Measurements from ENCODE around the gene PPA2.

Gene PPA2

GRCh38 chr4:105455182-105455581 lies 18.7 kb downstream of the PPA2 start:
- no peak for TF ChIP-seq CTBP1 (IDR thresholded peaks at IDR 0.05; ENCODE audit: borderline replicate concordance)
- ChIA-PET CTCF (no interaction called here), POLR2A (no interaction called here)
- DNase-seq (ENCODE audit: extremely low spot score), result no peak

GRCh38 chr4:105453550-105454205 lies 20.2 kb downstream of the PPA2 start:
- TF ChIP-seq FOXA1 (IDR thresholded peaks at IDR 0.05) (no peak), TARDBP (IDR thresholded peaks at IDR 0.05) (no peak), SUZ12 (IDR thresholded peaks at IDR 0.05) (no peak), FOXM1 (IDR thresholded peaks at IDR 0.05; ENCODE audit: borderline replicate concordance) (no peak)
- CTCF ChIA-PET, result no interaction called here
- POLR2A ChIA-PET, result no interaction called here
- DNase-seq (ENCODE audit: extremely low spot score), result no peak

DNA sequence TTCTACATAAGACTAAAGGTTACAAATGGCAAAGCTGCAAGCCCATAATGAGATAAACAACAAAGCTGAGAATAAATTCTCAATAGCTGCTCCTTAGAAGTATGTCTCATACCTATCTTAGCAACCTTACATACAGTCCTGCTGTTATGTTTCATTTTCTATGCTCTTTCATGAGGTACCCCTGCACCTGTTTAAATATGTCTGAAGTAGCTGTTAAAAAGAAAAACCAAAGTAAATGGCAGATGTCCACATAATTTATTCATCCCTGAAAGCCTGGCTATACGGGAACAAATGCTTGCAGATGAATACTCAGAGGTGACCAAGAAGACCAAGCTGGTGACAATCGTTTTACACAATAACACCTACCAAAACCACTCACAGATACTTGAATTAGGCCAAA lies 22.5 kb downstream of the PPA2 start:
- TF ChIP-seq BHLHE40 (IDR thresholded peaks at IDR 0.05; ENCODE audit: borderline replicate concordance), result no peak
- ChIA-PET CTCF (no interaction called here), POLR2A (no interaction called here)
- DNase-seq (ENCODE audit: extremely low spot score), result no peak

GRCh38 chr4:105440890-105441289 lies 33.0 kb downstream of the PPA2 start:
- TF ChIP-seq, protein P1, sequence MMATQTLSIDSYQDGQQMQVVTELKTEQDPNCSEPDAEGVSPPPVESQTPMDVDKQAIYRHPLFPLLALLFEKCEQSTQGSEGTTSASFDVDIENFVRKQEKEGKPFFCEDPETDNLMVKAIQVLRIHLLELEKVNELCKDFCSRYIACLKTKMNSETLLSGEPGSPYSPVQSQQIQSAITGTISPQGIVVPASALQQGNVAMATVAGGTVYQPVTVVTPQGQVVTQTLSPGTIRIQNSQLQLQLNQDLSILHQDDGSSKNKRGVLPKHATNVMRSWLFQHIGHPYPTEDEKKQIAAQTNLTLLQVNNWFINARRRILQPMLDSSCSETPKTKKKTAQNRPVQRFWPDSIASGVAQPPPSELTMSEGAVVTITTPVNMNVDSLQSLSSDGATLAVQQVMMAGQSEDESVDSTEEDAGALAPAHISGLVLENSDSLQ (IDR thresholded peaks at IDR 0.05), result no peak
- TF ChIP-seq FOXA1 (IDR thresholded peaks at IDR 0.05) (no peak), NFRKB (IDR thresholded peaks at IDR 0.05) (no peak), ELF4 (IDR thresholded peaks at IDR 0.05) (no peak), FOXM1 (IDR thresholded peaks at IDR 0.05; ENCODE audit: borderline replicate concordance) (no peak), SP1 (IDR thresholded peaks at IDR 0.05) (no peak), HDGF (IDR thresholded peaks at IDR 0.05; ENCODE audit: borderline replicate concordance) (no peak), ZNF384 (IDR thresholded peaks at IDR 0.05) (no peak), ARNT (IDR thresholded peaks at IDR 0.05) (no peak), FOXK2 (IDR thresholded peaks at IDR 0.05) (no peak), CTBP1 (IDR thresholded peaks at IDR 0.05; ENCODE audit: borderline replicate concordance) (no peak), L3MBTL2 (conservative IDR thresholded peaks at IDR 0.05) (no peak), TARDBP (IDR thresholded peaks at IDR 0.05) (no peak), LEF1 (IDR thresholded peaks at IDR 0.05; ENCODE audit: borderline replicate concordance) (no peak), SUZ12 (IDR thresholded peaks at IDR 0.05) (no peak)
- no peak for DNase-seq (ENCODE audit: extremely low spot score)
- ChIA-PET POLR2A (no interaction called here), CTCF (no interaction called here)

DNA sequence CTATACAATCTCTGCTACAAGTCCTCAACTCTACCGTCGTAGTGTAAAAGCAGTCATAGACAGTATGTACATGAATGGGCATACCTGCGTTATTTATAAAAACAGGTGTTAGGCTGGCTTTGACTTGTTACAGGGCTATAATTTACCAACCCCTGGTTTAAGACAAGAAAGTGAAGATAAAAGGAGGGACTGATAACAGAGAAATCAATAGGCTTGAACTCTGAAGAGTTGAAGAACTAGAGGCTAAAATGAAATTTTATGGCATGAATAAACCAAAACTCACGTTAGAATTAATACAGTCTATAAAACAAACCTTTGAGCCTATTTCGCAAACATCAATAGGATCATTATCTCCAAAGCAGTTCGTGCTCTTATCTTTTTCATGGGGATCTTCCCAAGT lies 36.2 kb downstream of the PPA2 start:
- CTCF ChIA-PET, result no interaction called here
- TF ChIP-seq FOXK2 (IDR thresholded peaks at IDR 0.05) (no peak), FOXA1 (IDR thresholded peaks at IDR 0.05) (no peak), SUZ12 (IDR thresholded peaks at IDR 0.05) (no peak), LEF1 (IDR thresholded peaks at IDR 0.05; ENCODE audit: borderline replicate concordance) (no peak), SP1 (IDR thresholded peaks at IDR 0.05) (no peak), FOXM1 (IDR thresholded peaks at IDR 0.05; ENCODE audit: borderline replicate concordance) (no peak)
- no peak for DNase-seq (ENCODE audit: extremely low spot score)
- POLR2A ChIA-PET, result no interaction called here

DNA sequence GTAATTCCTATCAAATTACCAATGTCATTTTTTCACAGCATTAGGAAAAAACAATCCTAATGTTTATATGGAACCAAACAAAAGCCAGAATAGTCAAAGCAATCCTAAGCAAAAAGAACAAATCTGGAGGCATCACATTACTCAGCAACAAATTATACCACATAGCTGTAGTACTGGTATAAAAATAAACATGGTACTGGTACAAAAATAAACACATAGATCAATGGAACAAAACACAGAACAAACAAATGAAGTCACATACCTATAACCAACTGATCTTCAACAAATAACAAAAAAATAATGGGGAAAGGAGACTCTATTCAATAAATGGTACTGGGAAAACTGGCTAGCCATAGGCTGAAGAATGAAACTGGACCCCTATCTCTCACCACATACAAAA lies 37.4 kb downstream of the PPA2 start:
- ChIA-PET POLR2A (no interaction called here), CTCF (no interaction called here)
- no peak for DNase-seq (ENCODE audit: extremely low spot score)
- no peak for TF ChIP-seq SP1 (IDR thresholded peaks at IDR 0.05)
- TF ChIP-seq CTBP1 (IDR thresholded peaks at IDR 0.05; ENCODE audit: borderline replicate concordance), result no peak
- TF ChIP-seq LEF1 (IDR thresholded peaks at IDR 0.05; ENCODE audit: borderline replicate concordance), result no peak
- no peak for TF ChIP-seq FOXK2 (IDR thresholded peaks at IDR 0.05)
- TF ChIP-seq, protein P1 (IDR thresholded peaks at IDR 0.05), result no peak
- no peak for TF ChIP-seq ZNF384 (IDR thresholded peaks at IDR 0.05)
- TF ChIP-seq BHLHE40 (IDR thresholded peaks at IDR 0.05; ENCODE audit: borderline replicate concordance), result no peak
- no peak for TF ChIP-seq ARNT (IDR thresholded peaks at IDR 0.05)
- TF ChIP-seq NFRKB (IDR thresholded peaks at IDR 0.05), result no peak
- no peak for TF ChIP-seq FOXM1 (IDR thresholded peaks at IDR 0.05; ENCODE audit: borderline replicate concordance)
- no peak for TF ChIP-seq TARDBP (IDR thresholded peaks at IDR 0.05)
- no peak for TF ChIP-seq ELF4 (IDR thresholded peaks at IDR 0.05)
- TF ChIP-seq L3MBTL2 (conservative IDR thresholded peaks at IDR 0.05), result no peak
- no peak for TF ChIP-seq SUZ12 (IDR thresholded peaks at IDR 0.05)
- TF ChIP-seq FOXA1 (IDR thresholded peaks at IDR 0.05), result no peak

GRCh38 chr4:105434940-105435339 lies 38.9 kb downstream of the PPA2 start:
- CTCF ChIA-PET, result no interaction called here
- POLR2A ChIA-PET, result no interaction called here
- no peak for TF ChIP-seq L3MBTL2 (conservative IDR thresholded peaks at IDR 0.05)
- no peak for TF ChIP-seq FOXM1 (IDR thresholded peaks at IDR 0.05; ENCODE audit: borderline replicate concordance)
- TF ChIP-seq LEF1 (IDR thresholded peaks at IDR 0.05; ENCODE audit: borderline replicate concordance), result no peak
- TF ChIP-seq ELF4 (IDR thresholded peaks at IDR 0.05), result no peak
- no peak for TF ChIP-seq BHLHE40 (IDR thresholded peaks at IDR 0.05; ENCODE audit: borderline replicate concordance)
- TF ChIP-seq SP1 (IDR thresholded peaks at IDR 0.05), result no peak
- no peak for DNase-seq (ENCODE audit: extremely low spot score)

- no peak for DNase-seq (ENCODE audit: extremely low spot score)
- CTCF ChIA-PET, result no interaction called here
- TF ChIP-seq FOXK2 (IDR thresholded peaks at IDR 0.05), result no peak
- POLR2A ChIA-PET, result no interaction called here
Observed at GRCh38 chr4:105433421-105433820, 40.4 kb downstream of the PPA2 start.
